COR-L47 (cell line): ENCODE measurements around the gene PLCL2.

Experiments used
- DNase-seq: peaks from one replicate; lab custom pipeline; 2025; lab: John Stamatoyannopoulos, UW

The PLCL2 gene

GRCh38 chr3:16884748-16885592, at the start of gene PLCL2:
TSS of gene PLCL2 (plus strand) at chr3:16884955. CDS start at chr3:16885040, 85 bp downstream.
- no peak for DNase-seq

- no peak for DNase-seq
Observed at GRCh38 chr3:16836505-16837237, 48.1 kb upstream of the PLCL2 start.

- DNase-seq = no peak
Observed at GRCh38 chr3:16837602-16838001, 47.2 kb upstream of the PLCL2 start.

GRCh38 chr3:16838561-16838960, 46.2 kb upstream of the PLCL2 start:
- DNase-seq = no peak

- no peak for DNase-seq
Observed at GRCh38 chr3:16839271-16840100, 45.3 kb upstream of the PLCL2 start.

- no peak for DNase-seq
Observed at GRCh38 chr3:16840101-16840424, 44.7 kb upstream of the PLCL2 start.

GRCh38 chr3:16841041-16841753, 43.6 kb upstream of the PLCL2 start:
- no peak for DNase-seq

GRCh38 chr3:16841904-16842271, 42.9 kb upstream of the PLCL2 start:
- no peak for DNase-seq

GRCh38 chr3:16842272-16843270, 42.2 kb upstream of the PLCL2 start:
- DNase-seq = peak; percentile 63

GRCh38 chr3:16844222-16844621, 40.5 kb upstream of the PLCL2 start:
- DNase-seq = no peak

GRCh38 chr3:16844791-16845190, 40.0 kb upstream of the PLCL2 start:
- DNase-seq = no peak

- no peak for DNase-seq
Observed at GRCh38 chr3:16846373-16847080, 38.2 kb upstream of the PLCL2 start.

GRCh38 chr3:16848007-16848406, 36.7 kb upstream of the PLCL2 start:
- no peak for DNase-seq

GRCh38 chr3:16849229-16849628, 35.5 kb upstream of the PLCL2 start:
- peak; percentile 74 for DNase-seq

GRCh38 chr3:16849795-16850194, 35.0 kb upstream of the PLCL2 start:
- no peak for DNase-seq

GRCh38 chr3:16855497-16855896, 29.3 kb upstream of the PLCL2 start:
- no peak for DNase-seq

- DNase-seq = no peak
Observed at GRCh38 chr3:16860234-16860633, 24.5 kb upstream of the PLCL2 start.

- DNase-seq = no peak
Observed at GRCh38 chr3:16861432-16861831, 23.3 kb upstream of the PLCL2 start.

GRCh38 chr3:16864610-16865313, 20.0 kb upstream of the PLCL2 start:
- no peak for DNase-seq
